ENCODE measurements around the gene IP6K2. TPM values are rescaled to one million over a fixed set of nuclear protein-coding genes. Genes with fewer than 3 reads are reported as not detected.

The IP6K2 gene
- total and polyA plus RNA-seq, 10 of the 15 experiments (the other 5 are each of a cell fraction or from before 2014, with no cell fraction given) = 25.8 to 95.9 (median 69.0) TPM

GRCh38 chr3:48681541-48681880 is 35.5 kb downstream of the IP6K2 start:
- no peak overlapping the region for H3K9ac ChIP-seq (ENCODE audit: control insufficient read depth, insufficient read depth, low read length)

GRCh38 chr3:48680811-48681540 is 36.0 kb downstream of the IP6K2 start:
- POLR2A ChIA-PET = no interaction called here
- Histone ChIP-seq H2AFZ (ENCODE audit: control insufficient read depth, low read depth, low read length) (no peak overlapping the region), H3K36me3 (ENCODE audit: control insufficient read depth in 2 of 2, insufficient read depth in 2 of 2, low read length in 1 of 2) (peaks cover 8 to 20% of the 10 kb centered on the region in 2 experiments), H3K9me3 (replicated peaks; ENCODE audit: control insufficient read depth, insufficient read depth, low read length) (no peaks in the 10 kb centered on the region), H3K27me3 (replicated peaks in 1 of 2; ENCODE audit: control insufficient read depth in 2 of 2, insufficient read depth in 2 of 2, low read length in 1 of 2) (no peaks in the 10 kb centered on the region), H4K20me1 (ENCODE audit: control insufficient read depth, insufficient read depth) (no peaks in the 10 kb centered on the region), H3K4me1 (ENCODE audit: control insufficient read depth, insufficient read depth, low read length) (peaks cover 15% of the 10 kb centered on the region), H3K79me2 (ENCODE audit: control insufficient read depth, insufficient read depth, low read length) (peaks cover 26% of the 10 kb centered on the region), H3K4me2 (ENCODE audit: control insufficient read depth, insufficient read depth) (no peak overlapping the region), H3K9ac (ENCODE audit: control insufficient read depth, insufficient read depth, low read length) (no peak overlapping the region), H3K4me3 (no peak overlapping the region), H3K27ac (ENCODE audit: control insufficient read depth, insufficient read depth) (no peak overlapping the region)
- TF ChIP-seq MTA2 (IDR thresholded peaks at IDR 0.05; ENCODE audit: low read depth) = no peak
- TF ChIP-seq BHLHE40 (IDR thresholded peaks at IDR 0.05; ENCODE audit: borderline replicate concordance in 1 of 2, low read depth in 2 of 2, low read length in 1 of 2) = no peak
- TF ChIP-seq MYC (IDR thresholded peaks at IDR 0.05; ENCODE audit: insufficient read depth, insufficient read length, insufficient replicate concordance, low read length, severe bottlenecking) = no peak
- no peak for TF ChIP-seq HDAC6 (IDR thresholded peaks at IDR 0.05; ENCODE audit: unreplicated experiment)
- TF ChIP-seq BCL11A (IDR thresholded peaks at IDR 0.05; ENCODE audit: low read depth, low read length) = no peak
- no peak for TF ChIP-seq NBN (IDR thresholded peaks at IDR 0.05)
- no peak for TF ChIP-seq RBBP5 (conservative IDR thresholded peaks at IDR 0.05)
- no peak for TF ChIP-seq SMAD1 (IDR thresholded peaks at IDR 0.05; ENCODE audit: low read depth, partially characterized antibody)
- TF ChIP-seq SRF (IDR thresholded peaks at IDR 0.05; ENCODE audit: low read depth in 2 of 2, low read length in 2 of 2) = no peak
- no peak for TF ChIP-seq CREB1 (IDR thresholded peaks at IDR 0.05; ENCODE audit: low read depth)
- no peak for TF ChIP-seq ZNF207 (IDR thresholded peaks at IDR 0.05; ENCODE audit: borderline replicate concordance)
- TF ChIP-seq NFYA (IDR thresholded peaks at IDR 0.05; ENCODE audit: borderline replicate concordance, low read depth, low read length) = no peak
- WGBS (ENCODE audit: insufficient coverage, insufficient replicate concordance, low lambda C conversion rate, missing lambda C conversion rate) = 97% methylated on average over 16 of the region's 17 CpGs
- intact Hi-C loops (cut with micrococcal nuclease; ENCODE audit: unreplicated experiment) = no loop called here
- SMC1A ChIA-PET (ENCODE audit: uncharacterized antibody, unreplicated experiment) = no interaction called here
- CTCF ChIA-PET = interaction anchor here (0.6 kb wide), 1 partner anchor 136 kb away, joined by 3 read pairs; no protein-coding TSS in a partner anchor
- BruUV-seq (replicated peaks) = no TSS peak
- in situ Hi-C loops (cut with MboI) = no loop called here
- FAIRE-seq (no peak), ATAC-seq (no peak), DNase-seq (ENCODE audit: low read depth, low spot score) (no peak)
- RAD21 ChIA-PET (ENCODE audit: unreplicated experiment) = interaction anchor here (1.5 kb wide), 1 partner anchor 280 kb away, joined by 3 read pairs; no protein-coding TSS in a partner anchor

More at GRCh38 chr3:48681541-48681880, 35.5 kb downstream of the IP6K2 start:
- ATAC-seq = no peak
- intact Hi-C loops (cut with micrococcal nuclease; ENCODE audit: unreplicated experiment) = no loop called here
- in situ Hi-C loops (cut with MboI) = no loop called here
- ChIA-PET SMC1A (ENCODE audit: uncharacterized antibody, unreplicated experiment) (no interaction called here), POLR2A (no interaction called here), CTCF (no interaction called here), RAD21 (ENCODE audit: unreplicated experiment) (interaction anchor here (1.5 kb wide), 1 partner anchor 281 kb away, joined by 3 read pairs; no protein-coding TSS in a partner anchor)
- no peak for DNase-seq (ENCODE audit: low read depth, low spot score)
- Histone ChIP-seq H3K9me3 (replicated peaks; ENCODE audit: control insufficient read depth, insufficient read depth, low read length) (no peaks in the 10 kb centered on the region), H3K27ac (ENCODE audit: control insufficient read depth, insufficient read depth) (no peak overlapping the region), H3K36me3 (ENCODE audit: control insufficient read depth in 2 of 2, insufficient read depth in 2 of 2, low read length in 1 of 2) (peaks cover 8 to 20% of the 10 kb centered on the region in 2 experiments), H3K79me2 (ENCODE audit: control insufficient read depth, insufficient read depth, low read length) (peaks cover 26% of the 10 kb centered on the region), H3K4me3 (no peak overlapping the region), H4K20me1 (ENCODE audit: control insufficient read depth, insufficient read depth) (no peaks in the 10 kb centered on the region), H3K4me2 (ENCODE audit: control insufficient read depth, insufficient read depth) (no peak overlapping the region), H3K27me3 (replicated peaks in 1 of 2; ENCODE audit: control insufficient read depth in 2 of 2, insufficient read depth in 2 of 2, low read length in 1 of 2) (no peaks in the 10 kb centered on the region), H2AFZ (ENCODE audit: control insufficient read depth, low read depth, low read length) (no peak overlapping the region), H3K4me1 (ENCODE audit: control insufficient read depth, insufficient read depth, low read length) (peaks cover 15% of the 10 kb centered on the region)
- no TSS peak for BruUV-seq (replicated peaks)
- TF ChIP-seq SMAD5 (IDR thresholded peaks at IDR 0.05; ENCODE audit: low read depth) (no peak), YBX1 (IDR thresholded peaks at IDR 0.05) (no peak), RBBP5 (conservative IDR thresholded peaks at IDR 0.05) (no peak), CREM (IDR thresholded peaks at IDR 0.05; ENCODE audit: low read depth) (no peak), NFIC (IDR thresholded peaks at IDR 0.05; ENCODE audit: low read depth, low read length) (no peak)
- WGBS (ENCODE audit: insufficient coverage, insufficient replicate concordance, low lambda C conversion rate, missing lambda C conversion rate) = 100% methylated on average over 7 of the region's 7 CpGs
- FAIRE-seq = no peak

All from GM12878 (cell line).